PFSK-1 (cell line): Measurements from ENCODE around the gene KRT10.

ENCODE experiments used
- FOXP2 ChIP-seq: optimal IDR thresholded peaks from 2 replicates; pipeline ENCODE3; 2011; ENCODE audit warnings: borderline replicate concordance, control low read depth, inconsistent platforms; ENCODE audit not compliant: insufficient read depth; ENCODE audit errors: extremely low read length, extremely low read depth
- POLR2AphosphoS5 ChIP-seq: IDR thresholded peaks from 2 replicates; pipeline ENCODE4 v1.6.1; 2012; ENCODE audit warnings: low read depth, mild to moderate bottlenecking, control low read depth, low read length, moderate library complexity
- SIN3A ChIP-seq: IDR thresholded peaks from 2 replicates; pipeline ENCODE4 v1.6.1; 2012; ENCODE audit warnings: mild to moderate bottlenecking, low read length, moderate library complexity, borderline replicate concordance; ENCODE audit not compliant: insufficient read depth
- TAF1 ChIP-seq: IDR thresholded peaks from 2 replicates; pipeline ENCODE4 v1.6.1; 2012; ENCODE audit warnings: low read length, control low read depth, borderline replicate concordance; ENCODE audit not compliant: insufficient read depth
- TF ChIP-seq, protein P1 (sequence below), 2 experiments: IDR thresholded peaks; 2 replicates each; pipeline versions ENCODE4 v1.6.1 to v1.8.0; 2011 to 2012; ENCODE audit warnings: low read depth in 2 of 2, low read length in 2 of 2, control low read depth in 1 of 2, inconsistent platforms in 1 of 2, mild to moderate bottlenecking in 1 of 2, moderate library complexity in 1 of 2; ENCODE audit not compliant: insufficient read depth in 1 of 2

Gene KRT10

DNA sequence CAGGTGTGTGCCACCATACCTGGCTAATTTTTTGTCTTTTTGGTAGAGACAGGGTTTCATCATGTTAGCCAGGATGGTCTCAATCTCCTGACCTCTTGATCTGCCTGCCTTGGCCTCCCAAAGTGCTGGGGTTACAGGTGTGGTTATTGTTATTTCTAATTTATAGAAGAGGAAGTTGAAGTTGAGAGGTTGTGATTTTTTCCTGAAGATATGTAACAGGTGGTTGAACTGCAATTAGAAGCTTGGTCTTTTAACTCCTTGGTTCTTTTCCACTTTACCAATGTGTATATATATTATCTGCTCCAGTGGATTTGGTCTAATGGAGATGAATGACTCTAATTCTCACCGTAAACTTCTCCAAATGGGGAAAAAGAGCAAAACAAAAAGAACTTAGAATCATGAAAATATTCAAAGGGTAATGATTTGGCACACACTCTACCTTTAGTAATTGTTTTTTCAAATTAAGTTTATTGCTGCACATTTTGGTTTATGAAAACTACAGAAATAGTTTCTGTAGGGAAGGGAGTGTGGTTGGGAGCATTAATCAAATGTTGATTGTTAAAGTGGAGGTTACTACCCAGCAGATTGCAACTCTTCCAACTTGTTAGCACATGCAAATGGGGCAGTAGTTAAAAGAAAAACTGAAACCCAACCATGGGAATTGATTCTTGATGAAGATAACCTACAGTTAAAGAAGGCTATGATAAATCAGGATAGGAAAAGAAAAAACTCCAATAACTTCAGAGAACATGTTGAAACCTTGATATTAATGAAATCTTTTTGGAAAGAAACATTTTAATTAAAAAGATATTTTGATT lies 1.8 kb upstream of the KRT10 start:
- TF ChIP-seq POLR2AphosphoS5 = no peak
- no peak for TF ChIP-seq FOXP2
- TF ChIP-seq TAF1 = no peak
- TF ChIP-seq SIN3A = no peak
- TF ChIP-seq, protein P1, sequence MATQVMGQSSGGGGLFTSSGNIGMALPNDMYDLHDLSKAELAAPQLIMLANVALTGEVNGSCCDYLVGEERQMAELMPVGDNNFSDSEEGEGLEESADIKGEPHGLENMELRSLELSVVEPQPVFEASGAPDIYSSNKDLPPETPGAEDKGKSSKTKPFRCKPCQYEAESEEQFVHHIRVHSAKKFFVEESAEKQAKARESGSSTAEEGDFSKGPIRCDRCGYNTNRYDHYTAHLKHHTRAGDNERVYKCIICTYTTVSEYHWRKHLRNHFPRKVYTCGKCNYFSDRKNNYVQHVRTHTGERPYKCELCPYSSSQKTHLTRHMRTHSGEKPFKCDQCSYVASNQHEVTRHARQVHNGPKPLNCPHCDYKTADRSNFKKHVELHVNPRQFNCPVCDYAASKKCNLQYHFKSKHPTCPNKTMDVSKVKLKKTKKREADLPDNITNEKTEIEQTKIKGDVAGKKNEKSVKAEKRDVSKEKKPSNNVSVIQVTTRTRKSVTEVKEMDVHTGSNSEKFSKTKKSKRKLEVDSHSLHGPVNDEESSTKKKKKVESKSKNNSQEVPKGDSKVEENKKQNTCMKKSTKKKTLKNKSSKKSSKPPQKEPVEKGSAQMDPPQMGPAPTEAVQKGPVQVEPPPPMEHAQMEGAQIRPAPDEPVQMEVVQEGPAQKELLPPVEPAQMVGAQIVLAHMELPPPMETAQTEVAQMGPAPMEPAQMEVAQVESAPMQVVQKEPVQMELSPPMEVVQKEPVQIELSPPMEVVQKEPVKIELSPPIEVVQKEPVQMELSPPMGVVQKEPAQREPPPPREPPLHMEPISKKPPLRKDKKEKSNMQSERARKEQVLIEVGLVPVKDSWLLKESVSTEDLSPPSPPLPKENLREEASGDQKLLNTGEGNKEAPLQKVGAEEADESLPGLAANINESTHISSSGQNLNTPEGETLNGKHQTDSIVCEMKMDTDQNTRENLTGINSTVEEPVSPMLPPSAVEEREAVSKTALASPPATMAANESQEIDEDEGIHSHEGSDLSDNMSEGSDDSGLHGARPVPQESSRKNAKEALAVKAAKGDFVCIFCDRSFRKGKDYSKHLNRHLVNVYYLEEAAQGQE (IDR thresholded peaks at IDR 0.05; ENCODE audit: insufficient read depth in 1 of 2, low read depth in 2 of 2, low read length in 2 of 2) = no peak

DNA sequence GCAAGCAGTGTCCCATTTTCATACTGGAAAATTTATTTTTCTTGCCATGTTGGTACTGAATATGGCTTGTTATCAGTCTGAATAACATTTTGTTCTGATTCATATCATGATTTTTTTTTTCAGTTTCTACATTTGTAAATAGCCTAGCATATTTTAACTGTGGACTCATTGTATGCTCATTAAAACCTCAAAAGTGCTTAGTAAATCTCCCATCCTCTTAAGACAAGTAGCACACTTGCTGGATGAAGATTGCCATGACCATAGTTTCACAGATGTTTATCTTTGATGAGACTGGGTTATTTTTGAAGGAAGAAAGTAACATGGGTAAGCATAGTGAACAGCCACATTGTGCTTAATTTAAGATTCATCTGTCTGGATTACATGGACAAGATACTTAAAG lies 878 bp downstream of the KRT10 start:
- TF ChIP-seq FOXP2 (no peak), POLR2AphosphoS5 (no peak), TAF1 (no peak), SIN3A (no peak)
- TF ChIP-seq, protein P1 (IDR thresholded peaks at IDR 0.05; ENCODE audit: insufficient read depth in 1 of 2, low read depth in 2 of 2, low read length in 2 of 2) = no peak

DNA sequence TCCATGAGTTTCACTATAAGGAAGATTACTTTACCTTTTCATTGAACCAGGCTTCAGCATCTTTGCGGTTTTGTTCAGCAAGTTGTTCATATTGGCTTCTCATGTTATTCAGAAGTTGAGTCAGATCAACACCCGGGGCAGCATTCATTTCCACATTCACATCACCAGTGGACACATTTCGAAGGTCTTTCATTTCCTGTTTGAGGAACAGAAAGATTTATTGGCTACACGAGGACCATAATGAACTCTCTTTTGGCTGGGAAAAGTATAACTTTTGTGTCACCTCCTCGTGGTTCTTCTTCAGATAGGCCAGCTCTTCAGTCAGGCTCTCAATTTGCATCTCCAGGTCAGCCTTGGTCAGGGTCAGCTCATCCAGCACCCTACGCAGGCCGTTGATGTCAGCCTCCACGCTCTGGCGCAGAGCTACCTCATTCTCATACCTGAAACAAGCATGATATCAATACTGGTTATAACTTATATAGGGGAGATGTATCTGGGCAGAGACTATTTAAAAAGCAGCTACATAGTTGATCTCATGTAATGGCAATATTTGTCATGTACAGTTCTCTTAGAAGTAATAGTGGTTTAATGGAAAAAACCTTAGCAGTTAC lies 2.1 kb downstream of the KRT10 start:
- TF ChIP-seq, protein P1 (IDR thresholded peaks at IDR 0.05; ENCODE audit: insufficient read depth in 1 of 2, low read depth in 2 of 2, low read length in 2 of 2) = no peak
- TF ChIP-seq FOXP2 (no peak), TAF1 (no peak)

DNA sequence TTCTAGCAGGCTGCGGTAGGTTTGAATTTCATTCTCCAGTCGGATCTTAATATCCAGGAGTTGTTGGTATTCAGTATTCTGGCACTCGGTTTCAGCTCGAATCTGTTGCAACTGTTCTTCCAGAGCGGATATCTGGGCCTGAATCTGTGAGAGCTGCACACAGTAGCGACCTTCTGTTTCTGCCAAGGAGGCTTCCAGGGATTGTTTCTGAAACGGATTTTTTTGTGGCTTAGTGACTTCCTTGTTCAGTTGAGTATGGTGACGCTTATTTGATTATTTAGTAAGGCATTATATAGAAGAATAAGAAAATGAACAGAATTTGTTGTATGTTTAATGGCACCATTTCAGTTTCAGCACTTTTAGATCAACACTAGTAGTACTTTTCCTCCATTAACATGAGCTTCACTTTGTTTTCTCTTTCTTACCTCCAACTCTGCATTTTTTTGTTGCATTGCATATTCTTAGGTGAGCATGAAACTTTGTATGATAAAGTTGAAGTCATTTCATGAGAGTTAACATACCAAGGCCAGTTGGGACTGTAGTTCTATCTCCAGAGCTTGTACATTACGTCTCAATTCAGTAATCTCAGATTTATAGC lies 2.8 kb downstream of the KRT10 start:
- TF ChIP-seq SIN3A (no peak), FOXP2 (no peak), POLR2AphosphoS5 (no peak), TAF1 (no peak)
- TF ChIP-seq, protein P1 (IDR thresholded peaks at IDR 0.05; ENCODE audit: insufficient read depth in 1 of 2, low read depth in 2 of 2, low read length in 2 of 2) = no peak
